Neural cell (in vitro differentiated cells): Measurements from ENCODE around the gene THAP8. TPM values are rescaled to one million over a fixed set of nuclear protein-coding genes. Genes with fewer than 3 reads are reported as not detected.

Source experiments
- H2AFZ ChIP-seq: fragments of 200-600, 300-800 bp; sonication (generic), shearing (Covaris generic); 2 replicates; pipeline ENCODE4 v1.6.0; 2014; ENCODE audit warnings: low read depth, mild to moderate bottlenecking, antibody characterized with exemption, low read length, moderate library complexity
- H3F3A ChIP-seq: fragments of 200-600 bp; shearing (Covaris generic); 2 replicates; pipeline ENCODE4 v1.6.1; 2016; ENCODE audit warnings: mild to moderate bottlenecking, moderate library complexity, mixed read lengths, antibody characterized with exemption, low read length; ENCODE audit not compliant: insufficient read depth, poor library complexity, severe bottlenecking
- H3K27ac ChIP-seq: fragments of 200-600, 300-800 bp; sonication (generic), shearing (Covaris generic); 2 replicates; pipeline ENCODE4 v1.5.1; 2014; ENCODE audit warnings: mild to moderate bottlenecking, low read length, moderate library complexity
- H3K27me3 ChIP-seq: fragments of 300-800, 200-600 bp; sonication (generic), shearing (Covaris generic); 2 replicates; pipeline ENCODE4 v1.6.0; 2014; ENCODE audit warnings: mild to moderate bottlenecking, low read depth, low read length, moderate library complexity; ENCODE audit not compliant: insufficient read depth
- H3K36me3 ChIP-seq: fragments of 300-800, 200-600 bp; sonication (generic), shearing (Covaris generic); 2 replicates; pipeline ENCODE4 v1.5.1; 2014; ENCODE audit warnings: mild to moderate bottlenecking, antibody characterized with exemption, low read length, moderate library complexity; ENCODE audit not compliant: insufficient read depth
- H3K4me2 ChIP-seq: fragments of 300-800, 200-600 bp; sonication (generic), shearing (Covaris generic); 2 replicates; pipeline ENCODE4 v1.6.0; 2014; ENCODE audit warnings: mild to moderate bottlenecking, low read length
- H3K4me3 ChIP-seq: fragments of 300-800, 200-600 bp; sonication (generic), shearing (Covaris generic); 2 replicates; pipeline ENCODE4 v1.5.1; 2014; ENCODE audit warnings: mild to moderate bottlenecking, low read length, moderate library complexity
- H3K79me2 ChIP-seq: fragments of 200-600 bp; shearing (Covaris generic); replicated peaks from 2 replicates; pipeline ENCODE4 v1.6.0; 2014; ENCODE audit warnings: mild to moderate bottlenecking, low read length, moderate library complexity; ENCODE audit not compliant: insufficient read depth
- H3K9ac ChIP-seq: fragments of 300-800, 200-600 bp; sonication (generic), shearing (Covaris generic); 2 replicates; pipeline ENCODE4 v1.6.1; 2016; ENCODE audit warnings: mild to moderate bottlenecking, low read length, mixed read lengths
- H3K9me2 ChIP-seq: fragments of 200-600 bp; shearing (Covaris generic); 2 replicates; pipeline ENCODE4 v1.6.1; 2016; ENCODE audit warnings: mild to moderate bottlenecking, low read length, mixed read lengths; ENCODE audit not compliant: insufficient read depth
- H3K9me3 ChIP-seq: fragments of 200-600, 300-800 bp; sonication (generic), shearing (Covaris generic); 2 replicates; pipeline ENCODE4 v1.6.1; 2016; ENCODE audit warnings: mild to moderate bottlenecking, mixed run types, low read length, moderate library complexity, mixed read lengths
- H4K20me1 ChIP-seq: fragments of 200-600 bp; shearing (Covaris generic); 2 replicates; pipeline ENCODE4 v1.6.1; 2016; ENCODE audit warnings: mild to moderate bottlenecking, mixed run types; ENCODE audit not compliant: insufficient read depth
- CTCF ChIP-seq: fragments of 450-650 bp; IDR thresholded peaks from 2 replicates; pipeline ENCODE4 v1.5.1; 2014; ENCODE audit warnings: antibody characterized with exemption, mild to moderate bottlenecking, moderate library complexity; ENCODE audit not compliant: poor library complexity, severe bottlenecking
- EP300 ChIP-seq: fragments of 450-650 bp; conservative IDR thresholded peaks from 2 replicates; pipeline ENCODE4 v1.6.1; 2014; ENCODE audit warnings: antibody characterized with exemption, mild to moderate bottlenecking, moderate library complexity; ENCODE audit not compliant: poor library complexity, severe bottlenecking
- EZH2 ChIP-seq: fragments of 200-600, 300-800 bp; shearing (Covaris generic), sonication (generic); IDR thresholded peaks from 2 replicates; pipeline ENCODE4 v1.6.1; 2014; ENCODE audit warnings: antibody characterized with exemption, low read length, borderline replicate concordance, mild to moderate bottlenecking; ENCODE audit not compliant: insufficient read depth, poor library complexity, severe bottlenecking
- MXI1 ChIP-seq: fragments of 450-650 bp; conservative IDR thresholded peaks from 2 replicates; pipeline ENCODE4 v1.6.1; 2014; ENCODE audit warnings: antibody characterized with exemption, mild to moderate bottlenecking; ENCODE audit not compliant: poor library complexity, severe bottlenecking
- POLR2AphosphoS5 ChIP-seq: IDR thresholded peaks from 2 replicates; pipeline ENCODE4 v1.6.1; 2012
- RAD21 ChIP-seq: fragments of 450-650 bp; conservative IDR thresholded peaks from 2 replicates; pipeline ENCODE4 v1.6.1; 2014; ENCODE audit warnings: antibody characterized with exemption, mild to moderate bottlenecking, moderate library complexity
- SMC3 ChIP-seq: fragments of 450-650 bp; conservative IDR thresholded peaks from 2 replicates; pipeline ENCODE4 v1.6.1; 2014; ENCODE audit warnings: antibody characterized with exemption, mild to moderate bottlenecking, moderate library complexity; ENCODE audit not compliant: poor library complexity
- TAF1 ChIP-seq: IDR thresholded peaks from 2 replicates; pipeline ENCODE4 v1.6.1; 2012; ENCODE audit warnings: low read depth
- polyA plus RNA-seq: library from polyadenylated mRNA; depleted of rRNA; stranded (reverse); fragments of >200 nt; gene quantifications from 2 replicates; pipeline ENCODE4 v1.2.3, GENCODE V29; 2014
- TF ChIP-seq, protein P1 (sequence below): IDR thresholded peaks from 2 replicates; pipeline ENCODE4 v1.6.1; 2012; ENCODE audit warnings: borderline replicate concordance

THAP8 gene
- polyA plus RNA-seq, 1 donor from 2014 or later: 5.5 TPM

GRCh38 chr19:36059180-36059910 lies 5.3 kb upstream of the THAP8 start:
- H2AFZ ChIP-seq: no peak overlapping the region
- H3K36me3 ChIP-seq: no peaks in the 10 kb centered on the region
- TF ChIP-seq CTCF (no peak), POLR2AphosphoS5 (no peak), SMC3 (no peak), EZH2 (no peak), EP300 (no peak), MXI1 (no peak), TAF1 (no peak), RAD21 (no peak)
- TF ChIP-seq, protein P1, sequence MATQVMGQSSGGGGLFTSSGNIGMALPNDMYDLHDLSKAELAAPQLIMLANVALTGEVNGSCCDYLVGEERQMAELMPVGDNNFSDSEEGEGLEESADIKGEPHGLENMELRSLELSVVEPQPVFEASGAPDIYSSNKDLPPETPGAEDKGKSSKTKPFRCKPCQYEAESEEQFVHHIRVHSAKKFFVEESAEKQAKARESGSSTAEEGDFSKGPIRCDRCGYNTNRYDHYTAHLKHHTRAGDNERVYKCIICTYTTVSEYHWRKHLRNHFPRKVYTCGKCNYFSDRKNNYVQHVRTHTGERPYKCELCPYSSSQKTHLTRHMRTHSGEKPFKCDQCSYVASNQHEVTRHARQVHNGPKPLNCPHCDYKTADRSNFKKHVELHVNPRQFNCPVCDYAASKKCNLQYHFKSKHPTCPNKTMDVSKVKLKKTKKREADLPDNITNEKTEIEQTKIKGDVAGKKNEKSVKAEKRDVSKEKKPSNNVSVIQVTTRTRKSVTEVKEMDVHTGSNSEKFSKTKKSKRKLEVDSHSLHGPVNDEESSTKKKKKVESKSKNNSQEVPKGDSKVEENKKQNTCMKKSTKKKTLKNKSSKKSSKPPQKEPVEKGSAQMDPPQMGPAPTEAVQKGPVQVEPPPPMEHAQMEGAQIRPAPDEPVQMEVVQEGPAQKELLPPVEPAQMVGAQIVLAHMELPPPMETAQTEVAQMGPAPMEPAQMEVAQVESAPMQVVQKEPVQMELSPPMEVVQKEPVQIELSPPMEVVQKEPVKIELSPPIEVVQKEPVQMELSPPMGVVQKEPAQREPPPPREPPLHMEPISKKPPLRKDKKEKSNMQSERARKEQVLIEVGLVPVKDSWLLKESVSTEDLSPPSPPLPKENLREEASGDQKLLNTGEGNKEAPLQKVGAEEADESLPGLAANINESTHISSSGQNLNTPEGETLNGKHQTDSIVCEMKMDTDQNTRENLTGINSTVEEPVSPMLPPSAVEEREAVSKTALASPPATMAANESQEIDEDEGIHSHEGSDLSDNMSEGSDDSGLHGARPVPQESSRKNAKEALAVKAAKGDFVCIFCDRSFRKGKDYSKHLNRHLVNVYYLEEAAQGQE: no peak
- H3K9ac ChIP-seq: no peak overlapping the region
- no peaks in the 10 kb centered on the region for H3K27me3 ChIP-seq
- no peaks in the 10 kb centered on the region for H3F3A ChIP-seq
- H3K4me3 ChIP-seq: no peak overlapping the region
- H3K4me2 ChIP-seq: no peak overlapping the region
- H3K27ac ChIP-seq: no peak overlapping the region
- peaks cover 9% of the 10 kb centered on the region for H3K79me2 ChIP-seq
- H3K9me3 ChIP-seq: no peaks in the 10 kb centered on the region
- no peaks in the 10 kb centered on the region for H4K20me1 ChIP-seq
- H3K9me2 ChIP-seq: no peaks in the 10 kb centered on the region

DNA sequence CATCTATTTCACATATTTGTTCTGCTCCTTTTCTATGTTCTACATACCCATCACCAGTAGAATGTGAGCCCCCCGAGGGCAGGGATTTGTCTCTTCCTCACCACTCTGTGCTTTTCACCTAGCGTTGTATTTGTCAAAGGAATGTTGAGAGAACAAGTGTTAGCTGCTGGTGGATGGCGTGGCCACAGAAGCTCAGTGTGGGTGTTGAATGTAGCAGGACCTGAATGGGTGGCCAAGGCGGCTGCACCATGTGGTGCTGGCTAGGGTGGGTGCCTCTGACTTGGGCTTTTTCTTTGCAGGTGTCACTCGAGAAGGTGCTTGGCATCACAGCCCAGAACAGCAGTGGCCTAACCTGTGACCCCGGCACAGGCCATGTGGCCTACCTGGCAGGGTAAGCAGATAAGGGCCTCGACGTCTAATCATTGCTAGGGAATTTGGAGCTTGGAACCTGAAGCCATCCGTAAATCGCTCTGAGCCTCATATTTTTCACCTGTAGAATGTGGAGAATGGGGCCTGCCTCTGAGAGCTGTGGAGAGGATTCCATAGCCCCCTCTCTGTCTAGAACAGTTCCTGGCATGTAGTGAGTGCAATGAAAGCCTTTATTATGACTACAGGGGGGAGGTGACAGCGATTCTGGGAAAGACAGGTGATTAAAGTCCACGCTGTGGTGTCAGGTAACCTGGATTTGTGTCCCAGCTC lies 4.5 kb upstream of the THAP8 start:
- no peak overlapping the region for H3K4me2 ChIP-seq
- H3K9me3 ChIP-seq: no peaks in the 10 kb centered on the region
- no peak overlapping the region for H2AFZ ChIP-seq
- H3K9ac ChIP-seq: no peak overlapping the region
- no peaks in the 10 kb centered on the region for H3K36me3 ChIP-seq
- no peak overlapping the region for H3K4me3 ChIP-seq
- H3F3A ChIP-seq: no peaks in the 10 kb centered on the region
- H3K79me2 ChIP-seq: peaks cover 9% of the 10 kb centered on the region
- H3K27me3 ChIP-seq: no peaks in the 10 kb centered on the region
- H3K27ac ChIP-seq: no peak overlapping the region
- TF ChIP-seq, protein P1: no peak
- no peak for TF ChIP-seq RAD21
- H4K20me1 ChIP-seq: no peaks in the 10 kb centered on the region
- H3K9me2 ChIP-seq: no peaks in the 10 kb centered on the region
